HepG2 (cell line): Measurements from ENCODE around the gene ESYT2. TPM values are rescaled to one million over a fixed set of nuclear protein-coding genes. Genes with fewer than 3 reads are reported as not detected.

Experiments used
- ATAC-seq: fragments of 200-7000 bp; cut with Tn5 transposase; 3 replicates; pipeline ENCODE4 v1.9.1; 2020; ENCODE audit warnings: mild to moderate bottlenecking, moderate library complexity
- BruUV-seq: library from RNA; stranded (reverse); fragments of 400-500 nt; replicated peaks from 2 replicates; lab custom pipeline; 2021; lab: Mats Ljungman, UMichigan
- CTCF ChIA-PET: fragments of 300-600 bp; formaldehyde crosslinking; extraction: SDS; loops from one replicate; lab custom pipeline; 2021; ENCODE audit warnings: low total read pairs, inconsistent platforms, low intra/inter-chr PET ratio; lab: Yijun Ruan, JAX
- POLR2A ChIA-PET: fragments of 350-600 bp; sonication (Branson Sonifier 250); formaldehyde crosslinking; loops from one replicate; lab custom pipeline; 2020; ENCODE audit warnings: antibody characterized with exemption, inconsistent platforms; lab: Yijun Ruan, JAX
- DNase-seq: peaks from one replicate; pipeline ENCODE4 v3.0.0-alpha.2; 2015; ENCODE audit warnings: low spot score
- FAIRE-seq: peaks from 3 replicates; lab custom pipeline; 2011; peaks lifted over from hg19 to GRCh38; lab: Jason Lieb, UNC
- H2AFZ ChIP-seq: one replicate; pipeline ENCODE4 v1.6.1; 2011; ENCODE audit warnings: low read length, inconsistent platforms
- H3K27ac ChIP-seq: fragments of 300-600 bp; 3 replicates; pipeline ENCODE4 v1.8.0; 2011; ENCODE audit warnings: mixed run types, mild to moderate bottlenecking, mixed read lengths, low read length, inconsistent platforms; ENCODE audit not compliant: insufficient read depth; ENCODE audit errors: extremely low read length
- H3K27me3 ChIP-seq, 2 experiments: fragments of 200-600 bp in 1 of 2; 2 replicates in 1 of 2; 3 replicates in 1 of 2; pipeline versions ENCODE4 v1.6.0 to v1.8.0; 2011; ENCODE audit warnings: low read length in 2 of 2, mild to moderate bottlenecking in 2 of 2, moderate library complexity in 2 of 2, inconsistent platforms in 1 of 2; ENCODE audit not compliant: insufficient read depth in 2 of 2, control insufficient read depth in 1 of 2
- H3K36me3 ChIP-seq, 2 experiments: fragments of 200-600 bp in 1 of 2; replicated peaks in 1 of 2; 2 replicates in 1 of 2; 3 replicates in 1 of 2; pipeline versions ENCODE4 v1.5.1 to v1.8.0; 2011; ENCODE audit warnings: low read length in 2 of 2, inconsistent platforms in 1 of 2; ENCODE audit not compliant: insufficient read depth in 2 of 2, control insufficient read depth in 1 of 2
- H3K4me1 ChIP-seq: 2 replicates; pipeline ENCODE4 v1.5.1; 2012; ENCODE audit warnings: low read length, inconsistent platforms; ENCODE audit not compliant: insufficient read depth
- H3K4me2 ChIP-seq: 2 replicates; pipeline ENCODE4 v1.6.0; 2011; ENCODE audit warnings: low read depth, low read length, inconsistent platforms
- H3K4me3 ChIP-seq, 3 experiments: fragments of 200-600 bp in 1 of 3; sonication (generic), shearing (Covaris generic) in 1 of 3; replicated peaks in 1 of 3; 2 replicates each; pipeline ENCODE4 v1.5.1; 2011 to 2016; ENCODE audit warnings: low read length in 3 of 3, inconsistent platforms in 2 of 3, low read depth in 2 of 3, mild to moderate bottlenecking in 2 of 3, control low read depth in 1 of 3, mixed read lengths in 1 of 3; ENCODE audit not compliant: insufficient read depth in 1 of 3
- H3K79me2 ChIP-seq: one replicate; pipeline ENCODE4 v1.6.1; 2011; ENCODE audit warnings: low read length, inconsistent platforms; ENCODE audit not compliant: insufficient read depth
- H3K9ac ChIP-seq: 2 replicates; pipeline ENCODE4 v1.6.0; 2011; ENCODE audit warnings: mild to moderate bottlenecking, low read depth, low read length, inconsistent platforms; ENCODE audit not compliant: insufficient read depth
- H3K9me3 ChIP-seq: 2 replicates; pipeline ENCODE4 v1.5.1; 2012; ENCODE audit warnings: mild to moderate bottlenecking, low read length
- H4K20me1 ChIP-seq: 2 replicates; pipeline ENCODE4 v1.6.0; 2011; ENCODE audit warnings: inconsistent platforms, mild to moderate bottlenecking, low read length, moderate library complexity; ENCODE audit not compliant: insufficient read depth
- BHLHE40 ChIP-seq: IDR thresholded peaks from 2 replicates; pipeline ENCODE4 v1.6.1; 2011; ENCODE audit warnings: low read length, improper control_type of control experiment
- FOXK1 ChIP-seq: sonication (generic); formaldehyde crosslinking; IDR thresholded peaks from 2 replicates; pipeline ENCODE4 v1.4.0; 2020; ENCODE audit warnings: low read depth, missing genetic modification reagents, borderline replicate concordance
- GFI1 ChIP-seq: sonication (generic); formaldehyde crosslinking; IDR thresholded peaks from 2 replicates; pipeline ENCODE4 v1.5.0; 2020; ENCODE audit warnings: missing genetic modification reagents, mild to moderate bottlenecking, borderline replicate concordance
- GRHL1 ChIP-seq: sonication (generic); formaldehyde crosslinking; conservative IDR thresholded peaks from 2 replicates; pipeline ENCODE4 v1.8.0; 2022; ENCODE audit warnings: missing genetic modification reagents
- KDM6A ChIP-seq: IDR thresholded peaks from 2 replicates; pipeline ENCODE4 v1.6.1; 2016; ENCODE audit warnings: low read depth
- MEIS2 ChIP-seq: sonication (generic); formaldehyde crosslinking; IDR thresholded peaks from 2 replicates; pipeline ENCODE4 v1.9.0; 2021; ENCODE audit warnings: mild to moderate bottlenecking, missing genetic modification reagents
- MTERF4 ChIP-seq: sonication (generic); formaldehyde crosslinking; IDR thresholded peaks from 2 replicates; pipeline ENCODE4 v1.8.0; 2023; ENCODE audit warnings: mild to moderate bottlenecking, missing genetic modification reagents
- PRMT3 ChIP-seq: sonication (generic); formaldehyde crosslinking; IDR thresholded peaks from 2 replicates; pipeline ENCODE4 v1.8.1; 2022; ENCODE audit warnings: low read depth, mild to moderate bottlenecking, moderate library complexity, missing genetic modification reagents, borderline replicate concordance
- RAD51 ChIP-seq: fragments of 450-650 bp; IDR thresholded peaks from 2 replicates; pipeline ENCODE4 v1.6.1; 2016; ENCODE audit warnings: borderline replicate concordance
- RXRA ChIP-seq: sonication (generic); formaldehyde crosslinking; IDR thresholded peaks from 2 replicates; pipeline ENCODE4 v1.5.1; 2020; ENCODE audit warnings: missing genetic modification reagents
- ZBTB1 ChIP-seq: sonication (generic); formaldehyde crosslinking; IDR thresholded peaks from 2 replicates; pipeline ENCODE4 v1.4.0; 2020; ENCODE audit warnings: missing genetic modification reagents, borderline replicate concordance
- ZFYVE20 ChIP-seq: sonication (generic); formaldehyde crosslinking; IDR thresholded peaks from 2 replicates; pipeline ENCODE4 v1.8.0; 2023; ENCODE audit warnings: low read depth, mild to moderate bottlenecking, moderate library complexity, missing genetic modification reagents, borderline replicate concordance
- ZNF337 ChIP-seq: sonication (generic); formaldehyde crosslinking; IDR thresholded peaks from 2 replicates; pipeline ENCODE4 v1.5.1; 2020; ENCODE audit warnings: missing genetic modification reagents, low read depth, mild to moderate bottlenecking, borderline replicate concordance
- ZNF557 ChIP-seq: sonication (generic); formaldehyde crosslinking; IDR thresholded peaks from 2 replicates; pipeline ENCODE4 v1.4.0; 2020; ENCODE audit warnings: missing genetic modification reagents
- ZNF781 ChIP-seq: sonication (generic); formaldehyde crosslinking; IDR thresholded peaks from 2 replicates; pipeline ENCODE4 v1.5.1; 2020; ENCODE audit warnings: borderline replicate concordance, mild to moderate bottlenecking, missing genetic modification reagents; ENCODE audit errors: not compliant biosample characterization
- ZNF816 ChIP-seq: sonication (generic); formaldehyde crosslinking; IDR thresholded peaks from 2 replicates; pipeline ENCODE4 v1.8.0; 2022; ENCODE audit warnings: missing genetic modification reagents, mild to moderate bottlenecking, borderline replicate concordance
- WGBS: methylation state at CpG from one replicate; pipeline ENCODE4 v1.1.6; 2017; ENCODE audit warnings: low lambda C conversion rate; 5-methylcytosine and 5-hydroxymethylcytosine counted together
- in situ Hi-C: cut with HindIII; loops from 2 replicates; pipeline ENCODE4 v1.10.0; 2017; ENCODE audit warnings: low pct_unique_long_range_greater_than_20kb; ENCODE audit not compliant: extremely low pct_ligation_motif_present
- intact Hi-C: fragments of 100-400 bp; cut with micrococcal nuclease; formaldehyde crosslinking; loops from one replicate; pipeline ENCODE4 v1.10.0; 2022; ENCODE audit not compliant: unreplicated experiment
- polyA plus RNA-seq, 8 experiments: library from polyadenylated mRNA; depleted of rRNA in 3 of 8; stranded (reverse) in 7 of 8; unstranded in 1 of 8; fragments of >200 nt; fragmentation: Illumina TruSeq in 4 of 8; extraction: Trizol in 4 of 8; gene quantifications; 2 replicates each; pipeline versions ENCODE4 v1.2.1 to v1.2.3, GENCODE V29; 2011 to 2016; ENCODE audit warnings: low read depth in 4 of 8, missing spikeins in 1 of 8, mixed read lengths in 1 of 8; ENCODE audit not compliant: insufficient read depth in 1 of 8
- total RNA-seq, 5 experiments: library from RNA; depleted of rRNA; stranded (reverse); fragments of >200 nt; fragmentation: Illumina TruSeq; extraction: Trizol; gene quantifications; 2 replicates each; pipeline ENCODE4 v1.2.3, GENCODE V29; 2016; ENCODE audit warnings: low read depth in 1 of 5

Gene ESYT2
- total and polyA plus RNA-seq, 2 of the 13 experiments (the other 11 are each of a cell fraction or from before 2014, with no cell fraction given) = 28.5 to 37.3 TPM

- TF ChIP-seq RAD51 (no peak), FOXK1 (CRISPR knock-in tag) (no peak), GRHL1 (no peak), RXRA (CRISPR knock-in tag) (no peak), PRMT3 (CRISPR knock-in tag) (no peak)
Observed at GRCh38 chr7:158771213-158771834, 58.0 kb downstream of the ESYT2 start (continued).

- BruUV-seq = no TSS peak
- intact Hi-C loops = loop anchor here (10.0 kb wide), 1 partner anchor 273 kb away; no protein-coding TSS in a partner anchor
Observed at GRCh38 chr7:158767707-158768106, 61.6 kb downstream of the ESYT2 start.

More at GRCh38 chr7:158767707-158768106, 61.6 kb downstream of the ESYT2 start:
- FAIRE-seq (no peak), DNase-seq (no peak), ATAC-seq (no peak)
- no peaks in the 10 kb centered on the region for H3K27me3 ChIP-seq
- WGBS = 81% methylated on average over 4 of the region's 4 CpGs
- ChIA-PET CTCF (no interaction called here), POLR2A (interaction anchor here (0.6 kb wide), 1 partner anchor 96 kb away, joined by 3 read pairs; no protein-coding TSS in a partner anchor)
- no peak overlapping the region for H3K9ac ChIP-seq
- no peak overlapping the region for H3K4me2 ChIP-seq
- peaks cover 10 to 32% of the 10 kb centered on the region in 2 experiments for H3K36me3 ChIP-seq
- no peak overlapping the region for H3K4me3 ChIP-seq
- peaks cover 8% of the 10 kb centered on the region; the same call in 1 of the 2 replicates for H3K4me1 ChIP-seq
- H3K9me3 ChIP-seq = no peaks in the 10 kb centered on the region
- H4K20me1 ChIP-seq = no peaks in the 10 kb centered on the region
- H2AFZ ChIP-seq = no peak overlapping the region
- H3K79me2 ChIP-seq = no peaks in the 10 kb centered on the region
- H3K27ac ChIP-seq = no peak overlapping the region
- in situ Hi-C loops = no loop called here
- TF ChIP-seq BHLHE40 (no peak), ZNF337 (CRISPR knock-in tag) (no peak), MEIS2 (no peak), MTERF4 (no peak), ZFYVE20 (CRISPR knock-in tag) (no peak), ZNF781 (CRISPR knock-in tag) (no peak), ZBTB1 (CRISPR knock-in tag) (no peak), ZNF816 (no peak), GFI1 (CRISPR knock-in tag) (no peak), ZNF557 (no peak), KDM6A (no peak)
